Activated CD4-positive, alpha-beta memory T cell treated with anti-CD3 and anti-CD28 coated beads for 36 hours (primary cell): ENCODE measurements around the gene AP3D1. TPM values are rescaled to one million over a fixed set of nuclear protein-coding genes. Genes with fewer than 3 reads are reported as not detected.

Experiments
- total RNA-seq, 2 experiments: library from RNA; stranded (reverse); gene quantifications; one replicate each; pipeline ENCODE4 v1.2.3, GENCODE V29; 2021

The AP3D1 gene
- total RNA-seq, 2 experiments from 2014 or later = 84.6 to 89.1 TPM

Other genes with a start within 250 kb of the AP3D1 start
- 1 to 10 TPM; 5.7 to 5.8 TPM for gene ADAT3, start 246.2 kb downstream of the AP3D1 start, total RNA-seq
- gene SCAMP4, start 246.2 kb downstream of the AP3D1 start, total RNA-seq = 10 to 100 TPM; 24.2 to 28.4 TPM
- 10 to 100 TPM; 63.7 to 66.2 TPM for gene CSNK1G2, start 210.4 kb downstream of the AP3D1 start, total RNA-seq
- 10 to 100 TPM; 37.3 to 42.9 TPM for gene BTBD2, start 135.9 kb downstream of the AP3D1 start, total RNA-seq
- gene MKNK2, start 100.3 kb downstream of the AP3D1 start, total RNA-seq = 100 to 1,000 TPM; 143 to 157 TPM
- 100 to 1,000 TPM; 117 to 122 TPM for gene MOB3A, start 55.2 kb downstream of the AP3D1 start, total RNA-seq
- gene IZUMO4, start 54.7 kb downstream of the AP3D1 start, total RNA-seq = 10 to 100 TPM; 14.2 to 16.4 TPM
- gene DOT1L, start 12.4 kb upstream of the AP3D1 start, total RNA-seq = 10 to 100 TPM; 50.2 to 53.7 TPM
- gene PLEKHJ1, start 84.8 kb upstream of the AP3D1 start, total RNA-seq = 10 to 100 TPM; 60.8 to 64.0 TPM
- gene SF3A2, start 85.3 kb upstream of the AP3D1 start, total RNA-seq = 100 to 1,000 TPM; 123 to 134 TPM
- gene AMH, start 97.8 kb upstream of the AP3D1 start, total RNA-seq = 1 to 10 TPM; 2.8 to 3.4 TPM
- 1 to 10 TPM in 1 of 2 experiments, under 1 TPM in 1; 0.56 to 1.2 TPM for gene JSRP1, start 104.9 kb upstream of the AP3D1 start, total RNA-seq
- not detected for gene PEAK3, start 130.6 kb upstream of the AP3D1 start, total RNA-seq
- under 1 TPM in 1 of 2 experiments, not detected in 1; 0.10 TPM for gene LINGO3, start 156.6 kb upstream of the AP3D1 start, total RNA-seq
- 100 to 1,000 TPM; 137 to 144 TPM for gene LSM7, start 177.0 kb upstream of the AP3D1 start, total RNA-seq
- 10 to 100 TPM; 43.8 TPM for gene SPPL2B, start 177.1 kb upstream of the AP3D1 start, total RNA-seq
- gene TMPRSS9, start 208.7 kb upstream of the AP3D1 start, total RNA-seq = not detected